ENCODE data around the gene NRF1.

DNA sequence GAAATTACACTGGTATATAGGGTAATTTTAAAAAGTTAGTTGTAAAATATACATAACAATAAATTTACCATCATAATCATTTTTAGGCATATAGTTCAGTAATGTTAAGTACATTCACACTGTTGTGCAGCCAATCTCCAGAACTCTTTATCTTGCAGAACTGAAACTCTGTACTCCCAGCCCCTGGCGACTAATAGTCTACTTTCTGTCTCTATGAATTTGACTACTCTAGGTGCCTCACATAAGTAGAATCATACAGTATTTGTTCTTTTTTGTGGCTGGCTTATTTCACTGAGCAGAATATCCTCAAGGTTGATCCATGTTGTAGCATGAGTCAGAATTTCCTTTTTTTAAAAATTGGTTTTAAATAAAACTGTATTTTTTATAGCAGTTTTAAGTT is 41.4 kb downstream of the NRF1 start:
- TF ChIP-seq, protein P1, sequence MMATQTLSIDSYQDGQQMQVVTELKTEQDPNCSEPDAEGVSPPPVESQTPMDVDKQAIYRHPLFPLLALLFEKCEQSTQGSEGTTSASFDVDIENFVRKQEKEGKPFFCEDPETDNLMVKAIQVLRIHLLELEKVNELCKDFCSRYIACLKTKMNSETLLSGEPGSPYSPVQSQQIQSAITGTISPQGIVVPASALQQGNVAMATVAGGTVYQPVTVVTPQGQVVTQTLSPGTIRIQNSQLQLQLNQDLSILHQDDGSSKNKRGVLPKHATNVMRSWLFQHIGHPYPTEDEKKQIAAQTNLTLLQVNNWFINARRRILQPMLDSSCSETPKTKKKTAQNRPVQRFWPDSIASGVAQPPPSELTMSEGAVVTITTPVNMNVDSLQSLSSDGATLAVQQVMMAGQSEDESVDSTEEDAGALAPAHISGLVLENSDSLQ (IDR thresholded peaks at IDR 0.05), result no peak
- TF ChIP-seq ARNT (IDR thresholded peaks at IDR 0.05), result no peak
- TF ChIP-seq FOXA1 (IDR thresholded peaks at IDR 0.05), result no peak
- TF ChIP-seq TARDBP (IDR thresholded peaks at IDR 0.05), result no peak

All from HEK293T (cell line).